GM18907 (cell line): Measurements from ENCODE around the gene HTR3A.

Experiments used
- ATAC-seq: cut with Tn5 transposase; IDR thresholded peaks from one replicate; pipeline ENCODE4 v1.9.1; 2021; ENCODE audit warnings: mild to moderate bottlenecking, moderate library complexity; ENCODE audit not compliant: unreplicated experiment

Gene HTR3A

DNA sequence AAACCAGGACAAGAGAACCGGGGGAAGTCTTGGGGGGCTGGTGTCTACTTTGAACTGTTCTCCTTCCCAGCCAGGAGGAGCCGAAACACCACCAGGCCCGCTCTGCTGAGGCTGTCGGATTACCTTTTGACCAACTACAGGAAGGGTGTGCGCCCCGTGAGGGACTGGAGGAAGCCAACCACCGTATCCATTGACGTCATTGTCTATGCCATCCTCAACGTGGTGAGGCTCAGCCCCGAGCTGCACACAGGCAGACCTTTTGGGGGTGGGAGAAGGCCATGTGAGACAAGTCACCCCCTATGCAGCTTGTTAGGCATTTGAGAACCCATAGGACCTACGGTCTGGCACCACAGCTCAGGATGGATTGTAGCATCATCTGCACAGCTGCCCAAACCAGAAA is 2.8 kb downstream of the HTR3A start:
- ATAC-seq = peak; percentile 54

DNA sequence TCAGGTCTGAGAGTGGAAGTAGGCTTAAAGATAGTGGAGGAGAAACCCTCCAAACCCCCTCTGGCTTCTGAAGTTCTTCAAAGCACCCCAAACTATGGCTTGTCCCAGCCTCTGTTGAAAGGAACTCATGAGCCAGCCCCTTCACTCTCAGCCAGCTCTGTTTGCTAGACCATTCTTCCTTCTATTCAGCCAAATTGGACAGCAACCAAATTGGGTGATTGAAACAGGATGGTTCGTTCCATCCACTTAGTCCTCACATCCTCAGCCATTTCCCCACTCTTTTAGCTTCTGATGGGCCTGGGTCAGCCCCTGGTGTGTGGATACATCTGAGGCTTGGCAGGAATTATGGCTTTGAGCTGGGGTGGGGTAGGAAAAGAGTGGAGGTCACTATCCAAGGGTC is 4.5 kb downstream of the HTR3A start:
- no peak for ATAC-seq

DNA sequence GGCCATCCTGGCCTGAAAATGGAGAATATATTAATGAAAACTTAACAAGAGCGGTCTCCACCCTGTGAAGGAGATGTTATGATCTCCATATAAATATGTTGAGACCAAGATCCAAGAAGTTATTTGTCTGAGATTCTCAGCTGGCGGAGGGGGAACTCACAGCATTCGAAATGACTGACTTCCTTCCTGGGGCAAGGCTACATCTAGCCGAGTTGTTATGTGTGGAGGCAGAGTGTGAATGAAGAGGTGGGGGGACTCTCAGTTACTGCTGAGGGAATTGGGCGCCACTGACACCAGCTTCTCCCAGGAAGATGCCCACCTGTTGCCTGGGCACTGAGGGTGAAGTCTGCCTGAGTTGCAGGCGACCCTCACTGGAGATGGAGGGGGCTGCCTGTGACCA is 5.9 kb downstream of the HTR3A start:
- no peak for ATAC-seq

DNA sequence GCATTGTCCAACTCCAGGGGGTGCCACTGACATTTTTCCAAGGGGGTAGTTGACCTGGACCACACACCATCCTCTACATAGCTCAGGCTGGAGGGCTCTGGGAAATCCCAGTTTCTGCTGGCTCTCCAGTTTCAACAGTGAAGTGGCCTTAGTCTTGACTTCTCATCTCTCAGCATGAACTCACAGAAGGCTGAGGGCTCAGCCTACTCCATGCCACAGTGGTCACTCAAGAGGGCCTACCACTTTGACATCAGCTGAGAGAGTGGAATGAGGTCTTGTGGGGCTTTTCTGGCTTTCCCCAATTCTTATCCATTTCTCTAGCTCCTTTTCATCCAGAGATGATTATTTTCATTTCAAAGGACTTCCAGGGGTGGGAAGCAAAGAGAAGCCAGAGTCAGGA is 7.4 kb downstream of the HTR3A start:
- ATAC-seq = no peak

DNA sequence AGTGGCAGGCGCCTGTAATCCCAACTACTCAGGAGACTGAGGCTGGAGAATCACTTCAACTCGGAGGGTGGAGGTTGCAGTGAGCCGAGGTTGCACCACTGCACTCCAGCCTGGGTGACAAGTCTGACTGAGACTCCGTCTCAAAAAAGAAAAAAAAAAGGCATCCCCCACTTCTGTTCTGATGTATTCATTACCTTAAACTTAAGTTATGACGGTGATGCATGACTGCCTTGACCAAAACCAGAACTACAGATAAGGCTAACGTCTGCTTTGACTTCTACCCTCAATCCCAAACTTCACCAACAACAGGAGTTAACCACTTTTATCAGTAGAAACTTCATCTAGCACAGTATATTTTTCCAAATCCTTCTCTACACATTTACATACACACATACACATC is 9.9 kb downstream of the HTR3A start:
- no peak for ATAC-seq

DNA sequence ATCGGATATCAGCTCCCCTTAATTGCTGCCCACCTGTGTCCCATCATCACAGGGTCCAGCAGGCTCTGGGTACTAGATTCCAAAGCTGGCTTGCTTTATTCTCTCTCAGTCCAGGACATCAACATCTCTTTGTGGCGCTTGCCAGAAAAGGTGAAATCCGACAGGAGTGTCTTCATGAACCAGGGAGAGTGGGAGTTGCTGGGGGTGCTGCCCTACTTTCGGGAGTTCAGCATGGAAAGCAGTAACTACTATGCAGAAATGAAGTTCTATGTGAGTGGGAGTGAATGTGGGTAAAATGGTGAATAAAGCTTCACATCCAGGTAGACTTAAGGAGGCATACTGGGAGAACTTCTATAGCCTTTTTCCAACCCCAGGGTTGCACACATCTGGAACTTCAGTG is 11.0 kb downstream of the HTR3A start:
- ATAC-seq = no peak

DNA sequence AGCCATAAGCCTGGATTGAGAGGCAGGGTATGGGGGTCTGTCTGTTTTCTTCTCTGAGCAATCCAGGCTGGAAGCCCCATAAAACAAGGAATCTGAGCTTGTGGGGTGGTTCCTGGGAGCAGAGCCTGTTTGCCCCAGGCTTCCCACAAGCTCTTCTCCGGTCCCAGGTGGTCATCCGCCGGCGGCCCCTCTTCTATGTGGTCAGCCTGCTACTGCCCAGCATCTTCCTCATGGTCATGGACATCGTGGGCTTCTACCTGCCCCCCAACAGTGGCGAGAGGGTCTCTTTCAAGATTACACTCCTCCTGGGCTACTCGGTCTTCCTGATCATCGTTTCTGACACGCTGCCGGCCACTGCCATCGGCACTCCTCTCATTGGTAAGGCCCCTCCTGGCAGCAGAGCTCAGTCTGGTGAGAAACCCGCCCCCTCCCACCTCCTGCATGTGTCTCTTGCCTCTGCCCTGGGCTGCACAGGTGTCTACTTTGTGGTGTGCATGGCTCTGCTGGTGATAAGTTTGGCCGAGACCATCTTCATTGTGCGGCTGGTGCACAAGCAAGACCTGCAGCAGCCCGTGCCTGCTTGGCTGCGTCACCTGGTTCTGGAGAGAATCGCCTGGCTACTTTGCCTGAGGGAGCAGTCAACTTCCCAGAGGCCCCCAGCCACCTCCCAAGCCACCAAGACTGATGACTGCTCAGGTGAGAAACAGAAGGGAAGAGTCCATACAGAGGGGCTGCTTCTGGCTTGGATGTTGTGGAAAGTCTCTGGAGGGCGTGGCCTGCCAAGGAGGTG is 11.6 kb downstream of the HTR3A start:
- ATAC-seq = no peak

DNA sequence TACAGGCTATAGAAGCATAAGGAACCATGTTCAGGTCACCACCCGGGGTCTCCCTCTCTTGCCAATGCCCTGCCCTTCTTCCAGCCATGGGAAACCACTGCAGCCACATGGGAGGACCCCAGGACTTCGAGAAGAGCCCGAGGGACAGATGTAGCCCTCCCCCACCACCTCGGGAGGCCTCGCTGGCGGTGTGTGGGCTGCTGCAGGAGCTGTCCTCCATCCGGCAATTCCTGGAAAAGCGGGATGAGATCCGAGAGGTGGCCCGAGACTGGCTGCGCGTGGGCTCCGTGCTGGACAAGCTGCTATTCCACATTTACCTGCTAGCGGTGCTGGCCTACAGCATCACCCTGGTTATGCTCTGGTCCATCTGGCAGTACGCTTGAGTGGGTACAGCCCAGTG is 14.5 kb downstream of the HTR3A start:
- no peak for ATAC-seq

DNA sequence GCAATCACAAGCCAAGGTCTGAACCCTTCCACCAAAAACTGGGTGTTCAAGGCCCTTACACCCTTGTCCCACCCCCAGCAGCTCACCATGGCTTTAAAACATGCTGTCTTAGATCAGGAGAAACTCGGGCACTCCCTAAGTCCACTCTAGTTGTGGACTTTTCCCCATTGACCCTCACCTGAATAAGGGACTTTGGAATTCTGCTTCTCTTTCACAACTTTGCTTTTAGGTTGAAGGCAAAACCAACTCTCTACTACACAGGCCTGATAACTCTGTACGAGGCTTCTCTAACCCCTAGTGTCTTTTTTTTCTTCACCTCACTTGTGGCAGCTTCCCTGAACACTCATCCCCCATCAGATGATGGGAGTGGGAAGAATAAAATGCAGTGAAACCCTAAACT is 15.0 kb downstream of the HTR3A start:
- no peak for ATAC-seq

DNA sequence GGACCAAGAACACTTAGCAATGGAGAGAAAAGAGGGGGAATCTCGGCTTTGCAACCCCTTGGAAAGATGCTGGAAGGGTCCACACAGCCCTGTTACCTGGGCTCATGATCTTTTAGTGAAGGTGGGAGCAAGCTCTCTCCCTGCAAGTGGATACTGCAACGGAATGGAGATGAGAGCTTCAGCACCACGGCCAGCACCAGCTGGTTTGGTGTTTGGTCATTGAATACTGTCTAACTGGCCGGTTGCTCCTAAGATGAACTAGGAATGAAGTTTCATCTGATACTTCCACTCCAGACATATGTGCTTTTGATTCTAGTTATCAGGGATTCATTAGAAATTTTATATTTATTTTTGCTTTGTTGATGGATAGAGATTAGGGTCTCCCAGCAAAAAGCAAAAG is 16.3 kb downstream of the HTR3A start:
- no peak for ATAC-seq

DNA sequence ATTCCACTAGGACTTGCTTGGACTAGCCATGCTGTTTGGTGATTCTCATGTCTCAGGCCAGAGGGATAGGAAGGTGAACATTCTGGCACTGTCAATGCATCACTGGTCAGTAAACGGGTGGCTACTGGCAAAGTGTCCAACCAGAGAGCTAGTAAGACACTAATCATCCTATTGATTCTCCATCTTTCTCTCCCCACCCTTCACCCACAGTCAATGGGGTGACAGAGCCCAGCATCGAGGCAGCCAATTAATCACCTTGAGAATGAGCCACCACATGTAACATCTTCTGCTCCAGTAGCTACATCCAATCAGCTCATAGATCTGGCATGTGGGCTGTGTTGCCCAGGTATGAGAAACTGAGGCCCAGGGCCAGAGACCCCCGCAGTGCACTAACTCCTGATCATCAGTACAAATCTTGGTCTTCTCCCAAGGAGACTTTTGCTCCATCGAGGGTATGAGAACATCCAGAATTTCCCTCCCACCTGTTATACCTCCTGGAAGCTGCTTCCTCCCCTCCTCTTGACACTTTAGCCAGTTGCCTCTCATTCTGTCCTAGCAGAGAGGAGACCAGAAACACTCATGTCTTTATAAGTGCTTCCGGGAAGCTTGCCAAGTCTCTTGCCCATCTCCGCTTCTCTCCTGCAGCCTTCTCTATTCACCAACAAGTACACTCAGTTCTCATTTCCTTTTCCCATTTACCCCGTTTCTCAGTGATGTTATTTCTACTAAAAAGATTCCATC is 17.0 kb downstream of the HTR3A start:
- ATAC-seq = no peak

DNA sequence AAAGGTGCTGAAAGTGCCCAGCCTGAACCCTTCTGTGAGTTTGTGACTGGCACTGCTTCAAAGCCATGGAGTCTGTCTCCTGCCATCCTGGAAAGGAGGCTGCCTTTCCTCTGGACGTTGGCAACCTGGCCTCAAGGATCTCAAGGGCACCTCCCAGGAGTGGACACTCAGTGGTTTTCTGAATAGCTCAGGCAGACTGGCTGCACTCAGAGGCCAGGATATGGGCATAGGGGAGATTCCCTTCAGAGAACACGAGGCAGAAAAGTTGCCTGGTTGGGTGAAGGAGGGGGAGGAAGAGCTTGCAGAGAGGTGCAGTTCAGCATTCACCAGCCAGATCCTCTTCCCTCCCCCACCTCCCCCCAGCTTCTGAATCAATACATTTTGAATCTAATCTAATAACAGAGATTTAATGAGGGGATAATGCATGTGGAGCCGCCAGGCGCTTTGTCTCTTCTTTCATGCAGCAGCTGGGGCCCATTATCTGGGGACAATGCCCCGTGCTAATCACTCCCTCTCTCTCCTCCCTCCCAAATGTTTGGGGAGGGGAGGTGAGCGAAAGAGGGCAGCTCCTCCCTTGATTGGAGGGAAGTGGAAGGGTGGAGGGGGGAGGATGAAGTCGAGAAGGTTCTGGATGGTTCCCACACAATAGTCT is 17.7 kb downstream of the HTR3A start:
- no peak for ATAC-seq

DNA sequence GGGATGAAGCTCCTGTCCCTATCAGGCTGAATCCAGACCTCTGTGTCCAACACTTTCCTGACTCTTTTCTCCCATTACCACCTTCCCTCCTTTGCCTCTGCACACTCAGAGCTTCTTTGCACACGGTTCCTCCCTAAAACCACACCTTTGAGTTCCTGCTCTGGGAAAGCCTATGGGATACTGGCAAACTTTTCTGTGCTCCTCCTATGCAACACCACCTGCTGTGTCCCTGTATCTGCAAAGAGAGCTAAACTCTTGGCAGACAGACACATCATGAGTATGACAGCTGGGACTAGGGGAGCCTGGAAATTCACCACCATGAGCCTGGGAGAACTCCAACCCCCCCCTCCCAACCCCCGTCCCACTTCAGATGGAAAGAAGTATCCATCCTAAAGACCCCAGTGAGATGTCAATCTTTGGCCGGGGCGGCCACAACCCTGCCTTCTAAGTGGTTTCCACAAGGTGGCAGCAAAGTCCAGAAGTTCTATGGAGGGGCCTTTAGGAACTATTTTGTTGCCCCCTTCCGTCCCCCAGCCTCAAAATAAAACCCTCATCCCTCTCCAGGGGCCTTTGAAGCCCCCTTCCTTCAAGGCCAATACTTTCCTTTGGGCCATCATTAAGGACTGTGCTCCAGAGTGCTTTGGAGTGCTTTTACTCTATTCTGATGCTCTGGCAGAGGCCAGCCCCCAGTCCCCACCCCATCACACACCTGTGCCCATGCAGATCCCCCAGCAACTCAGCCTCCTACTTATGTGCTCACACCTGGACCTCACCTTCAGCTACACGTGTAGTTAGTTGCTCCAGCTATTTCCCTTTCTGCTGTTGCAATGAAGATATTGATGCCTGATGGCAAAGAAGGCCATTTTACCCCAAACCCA is 19.4 kb downstream of the HTR3A start:
- no peak for ATAC-seq

DNA sequence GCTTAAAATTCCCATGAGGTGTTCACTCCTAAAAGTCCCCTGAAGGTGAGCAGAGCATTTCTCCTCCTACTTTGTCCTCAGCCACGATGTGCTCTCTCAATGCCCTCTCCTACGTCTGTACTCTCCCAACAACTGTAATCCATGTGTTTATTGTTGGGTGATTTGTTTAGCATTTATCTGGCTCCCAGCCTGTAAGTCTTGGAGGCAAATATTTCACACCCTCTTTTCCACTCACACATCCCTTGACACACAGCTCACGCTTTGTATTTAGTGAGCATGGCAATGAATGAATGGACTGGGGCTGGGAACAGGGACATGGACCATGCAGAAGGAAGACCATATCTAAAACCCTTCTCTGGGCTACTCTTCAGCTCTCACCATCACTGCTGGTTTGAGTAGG is 22.6 kb downstream of the HTR3A start:
- no peak for ATAC-seq

DNA sequence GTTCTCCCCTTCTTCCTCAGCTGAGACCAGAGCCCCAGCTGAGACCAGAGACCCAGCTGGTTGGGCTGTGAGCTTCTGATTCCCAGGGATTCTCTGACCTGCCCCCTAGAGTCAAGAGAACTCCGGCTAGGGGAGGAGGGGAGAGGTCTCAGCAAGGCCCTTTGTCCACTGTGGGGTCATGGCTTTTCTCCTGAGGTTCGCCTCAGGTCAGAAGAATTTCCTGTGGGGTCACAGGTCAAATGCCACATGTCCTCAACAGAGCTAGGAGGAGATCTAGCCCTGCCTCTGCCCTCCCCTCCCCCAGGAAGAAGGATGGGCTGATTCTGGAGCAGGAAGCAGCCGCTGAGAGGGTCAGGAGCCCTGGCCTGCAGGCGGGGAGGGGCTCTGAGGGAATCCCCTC is 23.7 kb downstream of the HTR3A start:
- ATAC-seq = no peak

DNA sequence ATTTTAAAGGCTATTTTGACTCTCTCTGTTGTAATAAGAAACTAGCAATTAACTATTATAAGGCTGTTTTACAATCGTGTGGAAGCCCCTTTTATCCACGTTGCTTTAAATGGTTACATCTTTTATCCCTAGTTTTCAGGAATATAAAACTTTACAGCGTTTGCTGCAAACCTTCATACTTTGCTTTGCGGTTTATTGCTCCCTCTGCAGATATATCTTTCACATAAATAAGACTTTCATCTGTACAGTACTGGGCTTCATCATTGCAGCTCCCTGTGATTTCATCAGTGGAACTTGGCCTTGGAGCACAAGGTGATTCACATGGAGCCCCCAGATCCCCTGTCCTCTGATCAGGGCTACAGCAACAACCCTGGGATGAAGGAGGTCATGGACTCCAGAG is 25.6 kb downstream of the HTR3A start:
- no peak for ATAC-seq

DNA sequence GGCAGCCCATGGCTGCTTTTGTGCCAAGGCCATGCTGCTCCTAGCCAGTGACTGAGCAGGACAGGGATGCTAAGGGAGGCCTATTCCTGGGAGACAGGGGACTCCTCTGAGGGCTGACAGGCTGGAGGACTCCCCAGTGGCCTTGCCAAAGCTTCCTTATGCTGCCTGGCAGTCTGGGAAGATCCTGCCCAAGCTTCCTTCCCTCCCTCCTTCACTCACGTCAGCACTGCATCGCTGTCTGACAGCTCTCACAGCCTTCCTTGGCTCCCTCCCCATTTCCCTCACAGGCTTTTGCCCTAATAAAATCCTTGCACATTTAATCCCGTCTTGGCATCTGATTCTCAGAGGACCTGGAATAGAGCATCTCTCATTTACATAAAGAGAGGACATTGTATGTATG is 26.5 kb downstream of the HTR3A start:
- no peak for ATAC-seq

DNA sequence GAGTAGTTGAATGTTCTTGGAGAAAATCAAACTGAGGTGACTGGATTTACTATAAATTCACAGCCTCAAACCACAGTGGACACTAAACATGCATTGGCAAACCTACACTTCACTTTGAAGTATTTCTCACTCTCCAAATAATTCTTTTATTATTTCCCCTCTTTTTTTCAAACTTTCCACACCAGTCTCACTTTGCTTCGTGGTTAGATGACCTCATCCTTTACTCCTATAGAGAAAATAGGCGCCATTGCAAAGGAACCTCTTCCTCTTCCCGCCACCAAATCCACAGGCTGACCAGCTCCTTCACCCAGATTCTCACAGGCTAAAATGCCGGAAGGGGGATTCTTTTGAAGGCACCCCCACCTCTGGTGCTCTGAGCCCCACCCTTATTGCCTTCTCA is 33.4 kb downstream of the HTR3A start:
- ATAC-seq = no peak

DNA sequence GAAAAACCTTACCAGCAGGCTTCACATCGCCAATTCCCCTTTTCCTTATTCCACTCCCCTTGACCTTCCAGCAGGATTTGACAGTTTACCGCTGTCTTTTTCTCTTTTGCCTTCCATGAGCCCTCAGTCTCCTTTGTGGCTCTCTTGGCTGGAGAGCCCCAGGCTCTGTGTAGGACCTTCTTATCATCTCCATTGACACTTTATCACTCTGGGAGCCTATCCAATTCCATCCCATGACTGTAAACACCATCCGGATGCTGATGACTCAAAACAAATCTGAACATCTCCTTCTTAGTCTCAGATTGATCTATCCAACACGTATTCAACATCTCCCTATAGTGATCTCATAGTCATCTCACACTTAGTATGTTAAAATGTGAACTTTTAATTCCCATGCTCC is 36.0 kb downstream of the HTR3A start:
- ATAC-seq = no peak

DNA sequence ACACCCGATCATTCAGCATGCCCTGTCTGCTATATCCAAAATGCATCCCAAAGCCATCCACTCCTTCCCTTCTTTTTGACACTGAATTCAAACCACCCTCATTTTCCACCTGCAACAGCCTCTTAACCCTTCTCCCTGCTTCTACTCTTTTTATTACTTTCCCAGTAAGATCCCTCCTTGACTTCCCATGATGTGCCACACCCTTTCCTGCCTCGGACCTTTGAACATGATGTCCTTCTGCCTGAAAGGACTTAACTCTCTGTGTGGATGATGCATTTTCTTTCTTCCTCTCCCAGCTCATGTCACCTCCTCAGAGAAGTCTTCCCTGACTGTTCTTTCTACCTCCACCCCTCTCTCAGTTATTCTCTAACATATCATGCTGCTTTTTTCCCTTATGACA is 36.5 kb downstream of the HTR3A start:
- ATAC-seq = no peak

DNA sequence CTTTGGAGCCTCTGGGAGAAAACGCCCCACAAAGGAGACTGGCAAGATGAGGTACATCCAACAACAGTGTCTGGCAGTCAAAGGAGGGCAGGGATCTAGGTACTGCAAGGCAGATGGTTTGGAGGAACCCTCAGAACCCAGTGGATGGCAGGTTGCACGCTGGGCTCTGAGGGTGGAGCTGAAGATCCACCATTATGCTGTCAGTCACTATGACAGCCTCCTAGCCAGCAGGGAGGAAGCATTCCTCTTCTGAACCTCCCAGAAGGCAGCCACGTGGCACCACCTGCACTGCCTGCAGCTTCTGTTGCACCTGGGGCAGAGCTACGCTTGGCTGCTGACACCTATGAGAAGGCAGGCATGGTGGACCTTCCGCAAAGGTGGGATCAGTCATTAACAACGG is 40.2 kb downstream of the HTR3A start:
- no peak for ATAC-seq
